Activated CD4-positive, alpha-beta T cell treated with anti-CD3 and anti-CD28 coated beads for 1 hour (primary cell): ENCODE data around the gene PKD1.
"Not testable (repeated sequence)": the region's sequence is repeated elsewhere in the genome, so short reads cannot be mapped to it uniquely, and the experiment has no call there.

ENCODE experiments used
- DNase-seq: peaks from one replicate; pipeline ENCODE4 v3.0.0-alpha.2; 2020

Gene PKD1

GRCh38 chr16:2105291-2105690 lies 30.4 kb downstream of the PKD1 start:
- DNase-seq: not testable (repeated sequence)

GRCh38 chr16:2104464-2104863 lies 31.2 kb downstream of the PKD1 start:
- not testable (repeated sequence) for DNase-seq

- DNase-seq: no peak
Measured at GRCh38 chr16:2102471-2102870, 33.2 kb downstream of the PKD1 start.

GRCh38 chr16:2101581-2101980 lies 34.1 kb downstream of the PKD1 start:
- not testable (repeated sequence) for DNase-seq

- not testable (repeated sequence) for DNase-seq
Measured at GRCh38 chr16:2097689-2098088, 38.0 kb downstream of the PKD1 start.

- no peak for DNase-seq
Measured at GRCh38 chr16:2096853-2097595, 38.7 kb downstream of the PKD1 start.

GRCh38 chr16:2095918-2096582 lies 39.6 kb downstream of the PKD1 start:
- DNase-seq: no peak

GRCh38 chr16:2095315-2095853 lies 40.3 kb downstream of the PKD1 start:
- DNase-seq: no peak

GRCh38 chr16:2093793-2094192 lies 41.9 kb downstream of the PKD1 start:
- DNase-seq: no peak

GRCh38 chr16:2092866-2093265 lies 42.8 kb downstream of the PKD1 start:
- no peak for DNase-seq

- no peak for DNase-seq
Measured at GRCh38 chr16:2092256-2092620, 43.5 kb downstream of the PKD1 start.

- no peak for DNase-seq
Measured at GRCh38 chr16:2091547-2092255, 44.0 kb downstream of the PKD1 start.

GRCh38 chr16:2090777-2091546 lies 44.7 kb downstream of the PKD1 start:
- DNase-seq: no peak

GRCh38 chr16:2090481-2090776 lies 45.3 kb downstream of the PKD1 start:
- DNase-seq: no peak

- DNase-seq: no peak
Measured at GRCh38 chr16:2089706-2090480, 45.8 kb downstream of the PKD1 start.

GRCh38 chr16:2088759-2089358 lies 46.8 kb downstream of the PKD1 start:
- DNase-seq: no peak

- no peak for DNase-seq
Measured at GRCh38 chr16:2087748-2088631, 47.7 kb downstream of the PKD1 start.

- no peak for DNase-seq
Measured at GRCh38 chr16:2086812-2087747, 48.6 kb downstream of the PKD1 start.

- DNase-seq: no peak
Measured at GRCh38 chr16:2086106-2086742, 49.5 kb downstream of the PKD1 start.
